Measurements from ENCODE around the gene SHISA9. TPM values are rescaled to one million over a fixed set of nuclear protein-coding genes. Genes with fewer than 3 reads are reported as not detected.

SHISA9 gene
- total RNA-seq, 1 donor from 2014 or later, result not detected

DNA sequence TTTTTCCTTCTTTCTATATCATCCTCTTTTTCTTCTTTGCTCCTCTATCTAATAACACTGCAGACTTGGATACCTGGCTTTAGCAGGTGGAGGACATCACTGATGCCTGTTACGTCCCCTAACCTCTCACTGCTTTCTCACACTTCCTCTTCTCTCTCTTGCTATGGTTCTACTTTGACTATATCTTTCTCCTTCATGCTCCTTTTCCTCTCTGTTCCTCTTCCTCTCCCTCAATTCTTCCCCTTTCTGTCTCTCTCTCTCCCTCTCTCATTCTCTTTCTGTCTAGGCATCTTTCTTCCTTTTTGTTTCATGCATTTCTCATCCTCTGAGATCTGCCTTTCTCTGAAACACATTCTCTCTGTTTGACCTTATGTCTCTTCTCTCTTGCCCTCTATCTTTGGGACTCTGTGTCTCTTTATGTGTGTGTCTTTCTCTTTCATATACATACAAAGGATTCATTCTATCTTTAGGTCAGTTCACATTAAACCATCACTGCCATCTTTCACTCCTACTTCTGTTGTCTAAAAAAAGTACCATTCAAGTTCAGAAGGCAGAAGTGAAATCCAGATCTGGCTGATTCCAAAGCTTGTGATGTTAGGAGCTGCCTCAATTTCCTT is 353.7 kb downstream of the SHISA9 start:
- no peak for DNase-seq (ENCODE audit: low spot score)

DNA sequence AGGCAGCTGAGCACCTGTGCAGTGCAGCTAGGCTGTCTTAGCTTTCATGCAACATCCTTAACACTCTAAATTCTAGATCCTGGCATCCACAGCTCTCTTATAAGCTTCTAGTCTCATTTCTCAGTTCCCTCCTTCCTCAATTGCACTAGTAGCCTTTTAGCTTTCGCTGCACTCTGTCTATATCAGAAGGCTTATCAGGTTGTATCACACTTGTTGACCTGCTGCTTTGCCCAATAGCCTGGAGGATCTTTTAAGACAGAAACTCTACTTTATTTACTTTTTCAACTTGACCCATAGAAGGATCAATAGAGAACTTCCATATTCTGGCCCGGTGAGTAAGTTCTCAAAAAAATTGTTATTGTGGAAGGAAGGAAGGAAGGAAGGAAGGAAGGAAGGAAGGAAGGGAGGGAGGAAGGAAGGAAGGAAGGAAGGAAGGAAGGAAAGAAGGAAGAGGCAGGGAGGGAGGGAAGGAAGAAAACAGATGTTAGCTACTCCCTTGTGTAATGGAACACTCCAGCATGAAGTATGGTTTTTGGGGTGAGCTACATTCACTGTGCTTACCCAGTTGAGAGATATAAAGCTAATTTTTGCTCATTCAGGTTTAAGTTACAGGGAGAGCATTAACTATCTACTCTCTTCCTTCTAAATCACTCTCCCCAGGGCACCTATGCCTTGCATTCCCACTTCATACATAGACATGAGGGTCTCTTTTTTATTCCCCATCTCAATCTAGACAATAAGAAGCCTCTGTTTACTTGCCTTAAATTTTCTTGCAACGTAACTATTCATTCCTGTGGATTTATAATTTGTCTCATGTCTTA is 361.1 kb downstream of the SHISA9 start:
- no peak for DNase-seq (ENCODE audit: low spot score)

DNA sequence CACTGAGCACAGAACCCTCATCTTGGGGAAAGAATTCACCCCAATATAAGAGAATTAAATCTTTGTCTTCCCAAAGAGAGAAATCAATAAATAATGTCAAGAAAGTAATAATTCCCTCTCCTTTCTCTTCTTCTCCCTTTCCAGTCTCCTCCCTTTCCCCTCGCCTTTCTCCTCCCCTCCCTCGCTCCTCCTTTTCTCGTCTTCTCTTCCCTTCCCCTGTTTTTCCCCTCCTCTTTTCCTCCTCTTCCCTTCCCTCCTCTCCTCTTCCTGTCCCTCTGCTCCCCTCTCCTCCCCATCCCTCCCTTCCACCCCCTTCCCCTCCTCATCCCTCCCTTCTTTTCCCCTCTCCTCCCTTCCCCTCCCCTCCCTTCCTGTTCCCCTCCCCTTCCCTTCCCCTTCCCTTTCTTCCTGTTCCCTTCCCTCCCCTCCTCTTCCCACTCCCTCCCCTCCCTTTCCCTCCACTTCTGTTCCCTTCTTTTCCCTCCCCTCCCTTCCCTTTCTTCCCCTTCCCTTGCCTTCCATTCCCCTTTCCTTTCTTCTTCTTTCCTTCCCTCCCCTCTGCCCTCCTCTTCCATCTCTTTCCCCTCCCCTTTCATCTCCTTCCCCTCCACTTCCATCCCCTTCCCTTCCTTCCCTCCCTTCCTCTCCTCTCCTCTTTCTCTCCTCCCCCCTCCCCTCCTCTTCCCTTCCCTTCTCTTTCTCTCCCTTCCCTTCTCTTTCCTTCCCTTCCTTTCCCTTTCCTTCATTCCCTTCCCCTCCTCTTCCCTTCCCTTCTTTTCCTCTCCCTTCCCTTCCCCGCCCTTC is 363.6 kb downstream of the SHISA9 start:
- DNase-seq (ENCODE audit: low spot score), result no peak

DNA sequence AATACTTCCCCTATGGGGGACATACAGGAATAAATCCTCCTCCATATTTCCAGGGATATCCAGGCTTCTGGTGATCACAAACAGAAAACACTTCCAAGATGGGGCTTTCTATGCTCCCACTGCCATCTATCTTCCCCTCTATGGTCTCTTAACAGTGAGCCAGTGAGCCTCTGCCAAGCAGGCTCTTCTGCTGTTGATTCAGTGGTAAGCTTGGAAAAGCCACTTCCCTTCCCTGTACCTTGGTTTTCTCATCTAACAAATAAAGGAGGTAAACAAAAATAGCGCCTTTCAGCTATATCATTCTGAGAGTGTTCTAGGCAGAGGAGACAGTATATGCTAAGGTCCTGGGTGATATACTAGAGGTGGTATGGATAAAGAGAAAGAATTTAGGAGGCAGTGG is 368.0 kb downstream of the SHISA9 start:
- DNase-seq (ENCODE audit: low spot score), result no peak

DNA sequence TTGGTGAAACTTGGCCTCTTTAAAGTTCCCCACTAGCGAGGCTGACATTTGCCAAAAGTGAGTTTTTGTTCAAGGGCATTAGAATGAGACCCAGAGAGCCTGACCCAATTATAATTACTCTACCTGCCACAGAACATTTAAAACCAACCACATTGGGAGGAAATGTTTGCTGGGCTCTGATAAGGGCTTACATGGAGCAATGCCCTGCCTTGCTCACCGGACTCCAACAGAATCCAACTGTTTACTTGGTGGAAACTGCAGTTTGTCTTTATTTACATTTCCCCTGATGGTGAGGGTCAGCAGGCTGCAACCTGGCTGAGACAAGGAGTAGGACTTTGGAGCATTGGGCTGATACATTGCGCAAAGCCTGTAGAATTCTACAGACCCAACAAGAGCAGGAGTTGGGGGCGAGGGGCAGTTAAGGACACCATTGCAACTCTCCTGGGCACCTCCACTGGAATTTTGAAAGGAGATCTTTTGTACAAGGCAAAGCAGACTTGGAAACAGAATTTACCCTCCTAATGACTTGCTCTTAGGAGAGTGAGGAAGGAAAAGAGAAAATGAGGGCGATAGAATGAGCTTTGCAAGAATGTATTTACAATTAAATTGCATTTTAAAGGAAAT is 368.6 kb downstream of the SHISA9 start:
- DNase-seq (ENCODE audit: low spot score), result no peak

DNA sequence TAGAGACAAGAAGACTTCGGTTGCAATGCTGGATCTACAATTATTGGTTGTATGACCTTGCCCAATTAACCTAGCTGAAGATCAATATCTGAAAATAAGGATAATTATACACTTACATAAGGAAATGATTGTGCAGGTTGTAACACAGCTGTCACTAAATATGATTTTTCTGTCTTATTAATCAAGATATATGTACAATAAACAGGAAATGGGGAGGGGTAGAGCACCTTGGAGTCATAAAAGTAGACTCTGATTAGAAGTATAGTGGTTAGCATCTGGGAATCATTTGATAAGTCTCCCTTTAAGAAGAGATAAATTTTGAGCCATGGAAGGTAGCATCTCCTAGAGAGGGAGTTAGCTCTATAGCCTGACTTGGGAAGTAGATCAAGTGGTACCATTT is 369.2 kb downstream of the SHISA9 start:
- no peak for DNase-seq (ENCODE audit: low spot score)

DNA sequence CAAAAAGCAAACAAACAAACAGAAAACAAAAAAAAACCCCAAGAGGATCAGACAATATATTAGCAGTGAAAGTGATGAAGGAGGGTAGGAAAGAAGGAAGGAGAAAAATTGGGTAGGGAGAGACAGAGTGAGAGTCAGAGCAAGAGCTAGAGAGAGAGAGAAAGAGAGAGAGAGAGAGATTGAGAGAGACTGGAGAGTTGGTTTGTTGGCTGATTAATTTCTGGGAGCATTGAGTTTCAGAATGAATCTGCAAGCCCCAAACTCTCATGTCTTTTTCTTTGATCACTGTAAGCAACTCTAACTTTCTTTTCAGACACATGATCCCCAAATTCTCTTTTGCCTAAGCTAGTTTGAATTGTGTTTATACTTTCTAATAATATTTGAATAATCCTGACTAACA is 388.1 kb downstream of the SHISA9 start:
- no peak for DNase-seq (ENCODE audit: low spot score)

Other genes with a start within 250 kb of the SHISA9 start
- 22.7 TPM for gene CPPED1, start 97.7 kb upstream of the SHISA9 start, total RNA-seq